ENCODE results near the gene IRAK3.

IRAK3 gene

DNA sequence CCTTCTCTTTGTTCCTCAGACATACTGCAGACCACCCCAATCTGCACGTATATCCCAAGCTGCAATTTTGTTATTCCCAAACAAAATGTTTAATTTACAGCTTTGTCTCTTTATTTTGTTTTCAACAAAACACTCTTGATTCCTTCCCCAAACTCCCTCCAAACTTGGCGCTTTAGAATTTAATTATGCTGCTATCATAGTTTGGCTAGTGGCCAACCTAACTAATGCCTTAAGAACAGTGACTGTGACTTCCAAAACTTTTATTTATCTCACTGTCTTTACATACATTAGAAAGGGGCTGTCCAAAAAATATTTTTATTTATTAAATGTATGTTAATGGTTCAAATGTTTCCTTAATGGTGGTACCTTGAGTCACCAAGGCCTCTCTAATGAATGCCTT, 26.3 kb upstream of the IRAK3 start:
- H3K4me3 ChIP-seq (ENCODE audit: low read depth in 1 of 2, low read length in 2 of 2) = no peak overlapping the region
- no peak for TF ChIP-seq EZH2 (IDR thresholded peaks at IDR 0.05; ENCODE audit: borderline replicate concordance, low read depth, low read length, severe bottlenecking)
- no peak for TF ChIP-seq CTCF (IDR thresholded peaks at IDR 0.05; ENCODE audit: borderline replicate concordance, extremely low read depth, low read length, poor library complexity, severe bottlenecking)
- no peak overlapping the region for H3K4me2 ChIP-seq (ENCODE audit: insufficient read depth, low read length)
- peaks cover 9% of the 10 kb centered on the region for H3K4me1 ChIP-seq (ENCODE audit: insufficient read depth, low read length)
- no peaks in the 10 kb centered on the region for H3K27me3 ChIP-seq (ENCODE audit: insufficient read depth, low read length, poor library complexity)
- H2AFZ ChIP-seq (ENCODE audit: low read depth, low read length) = no peak overlapping the region
- no peak overlapping the region for H3K9ac ChIP-seq (ENCODE audit: low read depth, low read length)
- peaks cover 8% of the 10 kb centered on the region; the same call in 1 of the 2 replicates for H4K20me1 ChIP-seq (ENCODE audit: insufficient read depth, low read length)
- peaks cover 46% of the 10 kb centered on the region for H3K36me3 ChIP-seq (ENCODE audit: insufficient read depth, low read length)
- H3K79me2 ChIP-seq (ENCODE audit: insufficient read depth, low read length) = peaks cover 90% of the 10 kb centered on the region
- DNase-seq (no peak), ATAC-seq (ENCODE audit: insufficient read depth, low read depth) (no peak)
- H3K9me3 ChIP-seq (ENCODE audit: insufficient read depth, low read length, severe bottlenecking) = peaks cover 5% of the 10 kb centered on the region
- H3K27ac ChIP-seq (ENCODE audit: low read length) = no peak overlapping the region

- no peak for DNase-seq
- Histone ChIP-seq H3K9ac (ENCODE audit: low read depth, low read length) (no peak overlapping the region), H3K4me1 (ENCODE audit: insufficient read depth, low read length) (peaks cover 15% of the 10 kb centered on the region), H2AFZ (ENCODE audit: low read depth, low read length) (no peak overlapping the region), H3K36me3 (ENCODE audit: insufficient read depth, low read length) (peaks cover 49% of the 10 kb centered on the region), H3K27me3 (ENCODE audit: insufficient read depth, low read length, poor library complexity) (no peaks in the 10 kb centered on the region), H3K4me3 (ENCODE audit: low read depth in 1 of 2, low read length in 2 of 2) (no peak overlapping the region), H3K9me3 (ENCODE audit: insufficient read depth, low read length, severe bottlenecking) (peaks cover 5% of the 10 kb centered on the region), H3K79me2 (ENCODE audit: insufficient read depth, low read length) (peaks cover 95% of the 10 kb centered on the region), H4K20me1 (ENCODE audit: insufficient read depth, low read length) (peaks cover 8% of the 10 kb centered on the region; the same call in 1 of the 2 replicates), H3K4me2 (ENCODE audit: insufficient read depth, low read length) (no peak overlapping the region), H3K27ac (ENCODE audit: low read length) (no peak overlapping the region)
- TF ChIP-seq EZH2 (IDR thresholded peaks at IDR 0.05; ENCODE audit: borderline replicate concordance, low read depth, low read length, severe bottlenecking) (no peak), CTCF (IDR thresholded peaks at IDR 0.05; ENCODE audit: borderline replicate concordance, extremely low read depth, low read length, poor library complexity, severe bottlenecking) (no peak)
- ATAC-seq (ENCODE audit: insufficient read depth, low read depth) = no peak
These were observed 25.7 kb upstream of the IRAK3 start for GRCh38 chr12:66163289-66163688.

GRCh38 chr12:66164349-66164821, 24.6 kb upstream of the IRAK3 start:
- H3K27ac ChIP-seq (ENCODE audit: low read length) = no peak overlapping the region
- peaks cover 39% of the 10 kb centered on the region for H3K36me3 ChIP-seq (ENCODE audit: insufficient read depth, low read length)
- no peak overlapping the region for H3K9ac ChIP-seq (ENCODE audit: low read depth, low read length)
- H3K79me2 ChIP-seq (ENCODE audit: insufficient read depth, low read length) = peaks cover 95% of the 10 kb centered on the region
- peaks cover 22% of the 10 kb centered on the region for H3K4me1 ChIP-seq (ENCODE audit: insufficient read depth, low read length)
- no peak overlapping the region for H2AFZ ChIP-seq (ENCODE audit: low read depth, low read length)
- no peak overlapping the region for H3K4me2 ChIP-seq (ENCODE audit: insufficient read depth, low read length)
- no peaks in the 10 kb centered on the region for H3K27me3 ChIP-seq (ENCODE audit: insufficient read depth, low read length, poor library complexity)
- TF ChIP-seq CTCF (IDR thresholded peaks at IDR 0.05; ENCODE audit: borderline replicate concordance, extremely low read depth, low read length, poor library complexity, severe bottlenecking) = no peak
- TF ChIP-seq EZH2 (IDR thresholded peaks at IDR 0.05; ENCODE audit: borderline replicate concordance, low read depth, low read length, severe bottlenecking) = no peak
- ATAC-seq (ENCODE audit: insufficient read depth, low read depth) = no peak
- H3K9me3 ChIP-seq (ENCODE audit: insufficient read depth, low read length, severe bottlenecking) = peaks cover 5% of the 10 kb centered on the region
- 0 out of 2 replicates have a peak, but pooled peaks cover 8% of the 10 kb centered on the region for H4K20me1 ChIP-seq (ENCODE audit: insufficient read depth, low read length)
- H3K4me3 ChIP-seq (ENCODE audit: low read depth in 1 of 2, low read length in 2 of 2) = no peak overlapping the region
- no peak for DNase-seq
